Brain microvascular endothelial cell (primary cell): ENCODE data around the gene BCLAF3.

Experiments
- DNase-seq: peaks from one replicate; pipeline ENCODE4 v3.0.0-alpha.2; 2020
- H3K27ac ChIP-seq: fragments of 250-450 bp; sonication (Bioruptor Pico); 2 replicates; pipeline ENCODE4 v1.5.1; 2020; ENCODE audit warnings: mild to moderate bottlenecking, moderate library complexity
- H3K27me3 ChIP-seq: fragments of 250-450 bp; sonication (Bioruptor Pico); replicated peaks from 2 replicates; pipeline ENCODE4 v1.5.1; 2020; ENCODE audit warnings: mild to moderate bottlenecking
- H3K36me3 ChIP-seq: fragments of 250-450 bp; sonication (Bioruptor Pico); replicated peaks from 2 replicates; pipeline ENCODE4 v1.5.1; 2020; ENCODE audit warnings: mild to moderate bottlenecking
- H3K4me3 ChIP-seq: 2 replicates; pipeline ENCODE4 v1.5.1; 2011; ENCODE audit warnings: low read depth, mild to moderate bottlenecking, control low read depth, low read length, moderate library complexity
- in situ Hi-C: cut with HindIII; loops from 2 replicates; pipeline ENCODE4 v1.10.0; 2017; ENCODE audit warnings: low sequenced_read_pairs, low pct_ligation_motif_present
- TF ChIP-seq, protein P1 (sequence below): IDR thresholded peaks from 2 replicates; pipeline ENCODE4 v1.5.1; 2011; ENCODE audit warnings: low read depth, mild to moderate bottlenecking, moderate library complexity, low read length, control low read depth, inconsistent platforms; ENCODE audit errors: missing control alignments

Gene BCLAF3

DNA sequence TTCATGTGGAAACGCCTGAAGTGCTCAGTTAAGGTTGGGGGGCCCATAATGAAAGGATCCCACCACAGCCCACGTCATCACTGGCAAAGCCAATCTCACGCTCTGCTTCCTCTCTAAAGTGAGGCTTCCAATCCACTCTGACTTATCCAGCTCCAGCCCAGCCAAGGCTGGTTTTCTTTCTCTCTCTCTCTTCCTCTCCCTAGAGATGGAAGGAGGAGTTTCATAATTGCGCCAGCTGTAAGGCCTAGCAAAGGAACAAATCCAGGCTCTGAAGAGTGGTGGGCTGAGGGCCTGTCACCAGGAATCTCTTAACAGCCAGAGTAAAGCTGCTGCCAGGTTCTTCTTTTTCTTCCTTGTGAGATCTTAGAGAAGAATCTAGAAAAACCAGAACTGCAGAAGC lies 20.7 kb upstream of the BCLAF3 start:
- no peak for DNase-seq
- TF ChIP-seq, protein P1, sequence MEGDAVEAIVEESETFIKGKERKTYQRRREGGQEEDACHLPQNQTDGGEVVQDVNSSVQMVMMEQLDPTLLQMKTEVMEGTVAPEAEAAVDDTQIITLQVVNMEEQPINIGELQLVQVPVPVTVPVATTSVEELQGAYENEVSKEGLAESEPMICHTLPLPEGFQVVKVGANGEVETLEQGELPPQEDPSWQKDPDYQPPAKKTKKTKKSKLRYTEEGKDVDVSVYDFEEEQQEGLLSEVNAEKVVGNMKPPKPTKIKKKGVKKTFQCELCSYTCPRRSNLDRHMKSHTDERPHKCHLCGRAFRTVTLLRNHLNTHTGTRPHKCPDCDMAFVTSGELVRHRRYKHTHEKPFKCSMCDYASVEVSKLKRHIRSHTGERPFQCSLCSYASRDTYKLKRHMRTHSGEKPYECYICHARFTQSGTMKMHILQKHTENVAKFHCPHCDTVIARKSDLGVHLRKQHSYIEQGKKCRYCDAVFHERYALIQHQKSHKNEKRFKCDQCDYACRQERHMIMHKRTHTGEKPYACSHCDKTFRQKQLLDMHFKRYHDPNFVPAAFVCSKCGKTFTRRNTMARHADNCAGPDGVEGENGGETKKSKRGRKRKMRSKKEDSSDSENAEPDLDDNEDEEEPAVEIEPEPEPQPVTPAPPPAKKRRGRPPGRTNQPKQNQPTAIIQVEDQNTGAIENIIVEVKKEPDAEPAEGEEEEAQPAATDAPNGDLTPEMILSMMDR, result no peak
- Histone ChIP-seq H3K36me3 (no peaks in the 10 kb centered on the region), H3K27ac (no peak overlapping the region), H3K27me3 (no peaks in the 10 kb centered on the region), H3K4me3 (no peak overlapping the region)
- in situ Hi-C loops, result no loop called here

DNA sequence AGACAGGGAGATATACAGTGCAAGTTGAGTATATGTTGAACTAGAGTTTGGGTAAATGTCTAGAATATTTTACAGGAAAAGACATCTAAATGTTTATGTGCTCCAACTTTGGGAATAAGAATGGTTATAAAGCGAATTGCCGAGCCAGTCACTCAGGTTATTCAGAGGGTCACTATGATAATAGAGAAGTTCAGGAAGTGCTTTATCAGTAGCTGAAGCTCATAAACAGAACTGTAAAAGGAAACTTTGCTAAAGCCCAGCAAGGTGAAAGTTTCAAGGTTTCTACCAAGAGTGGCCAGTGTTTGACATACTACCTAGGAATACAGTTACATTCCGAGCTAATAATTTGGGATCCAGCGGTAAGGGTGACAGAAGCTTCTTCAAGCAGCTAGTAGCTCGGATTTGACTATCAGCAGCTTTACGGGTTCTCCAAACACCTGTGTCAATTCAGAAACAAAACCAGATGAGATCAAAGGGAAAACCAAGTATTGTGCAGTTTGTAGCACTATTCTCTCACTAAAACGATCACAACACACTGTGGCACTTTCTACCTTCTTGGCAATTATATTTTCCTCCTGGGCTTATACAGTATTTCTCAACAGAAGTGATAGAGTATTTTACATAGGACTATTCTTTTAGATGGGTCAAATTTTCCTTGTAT lies 17.2 kb upstream of the BCLAF3 start:
- Histone ChIP-seq H3K4me3 (no peak overlapping the region), H3K36me3 (no peaks in the 10 kb centered on the region), H3K27me3 (no peaks in the 10 kb centered on the region), H3K27ac (no peak overlapping the region)
- TF ChIP-seq, protein P1, result no peak
- in situ Hi-C loops, result no loop called here
- no peak for DNase-seq

DNA sequence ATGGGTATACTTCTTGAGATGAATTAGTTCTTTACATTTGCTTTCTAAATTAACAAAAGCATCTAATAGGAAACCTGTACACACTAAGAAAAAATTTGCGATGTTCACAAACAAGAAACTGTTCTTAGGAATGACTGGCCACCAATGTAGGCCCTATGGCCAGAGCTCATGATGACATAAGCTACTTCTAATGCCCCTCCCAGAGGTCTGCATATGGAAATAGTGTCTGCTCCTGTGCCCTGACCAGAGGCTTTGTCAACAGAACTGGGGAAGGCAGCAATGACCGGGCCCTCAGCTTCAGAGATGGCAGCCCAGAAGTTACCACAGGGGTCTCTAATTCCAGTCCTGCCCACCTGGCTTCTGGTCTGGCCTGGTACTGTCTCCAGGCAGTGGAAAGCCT lies 15.0 kb upstream of the BCLAF3 start:
- TF ChIP-seq, protein P1, result no peak
- Histone ChIP-seq H3K4me3 (no peak overlapping the region), H3K27ac (no peak overlapping the region), H3K36me3 (no peaks in the 10 kb centered on the region), H3K27me3 (no peaks in the 10 kb centered on the region)
- no peak for DNase-seq
- in situ Hi-C loops, result no loop called here

DNA sequence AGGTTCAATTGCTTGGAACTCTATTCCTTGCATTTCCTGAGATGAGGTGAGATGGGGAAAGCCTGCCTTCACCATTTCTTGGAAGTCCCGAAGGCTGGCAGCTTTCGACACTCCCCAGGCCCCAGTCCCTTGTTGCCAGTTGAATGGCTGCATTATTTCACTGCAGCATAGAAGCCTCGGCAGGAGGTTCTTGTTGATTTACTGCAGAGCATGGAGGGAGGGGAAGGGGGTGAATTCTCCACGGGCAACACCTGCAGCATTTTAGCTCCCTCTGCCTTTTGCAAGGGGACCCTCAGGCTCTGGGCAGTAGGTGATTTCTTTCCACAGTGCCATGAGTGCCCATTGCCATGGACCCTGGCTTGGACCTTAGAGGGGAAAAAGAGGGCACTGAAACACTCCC lies 10.7 kb upstream of the BCLAF3 start:
- H3K36me3 ChIP-seq, result no peaks in the 10 kb centered on the region
- no peak overlapping the region for H3K4me3 ChIP-seq
- H3K27me3 ChIP-seq, result no peaks in the 10 kb centered on the region
- no peak for DNase-seq
- H3K27ac ChIP-seq, result no peak overlapping the region
- in situ Hi-C loops, result no loop called here
- TF ChIP-seq, protein P1, result no peak

DNA sequence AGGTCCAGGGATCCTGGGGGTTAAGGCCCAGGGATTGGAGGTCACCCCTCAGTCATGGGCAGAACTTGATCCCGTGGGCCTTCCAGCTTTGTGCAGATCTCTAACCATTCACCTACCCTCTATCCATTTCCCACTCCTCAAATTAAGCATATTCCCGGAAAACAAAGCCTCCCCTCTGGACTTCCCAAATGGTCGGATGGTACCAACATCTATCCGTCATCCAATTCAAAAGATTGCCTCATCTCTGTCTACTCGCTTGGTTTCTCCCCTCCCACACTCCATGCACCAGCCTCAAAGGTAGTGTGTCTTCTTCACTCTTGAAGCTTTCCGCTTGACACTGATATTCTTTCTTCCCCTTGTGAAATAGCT lies 473 bp upstream of the BCLAF3 start:
- no peak for DNase-seq
- TF ChIP-seq, protein P1, result no peak
- Histone ChIP-seq H3K4me3 (peak overlapping the region; percentile 35), H3K27ac (no peak overlapping the region), H3K36me3 (no peaks in the 10 kb centered on the region), H3K27me3 (no peaks in the 10 kb centered on the region)
- in situ Hi-C loops, result no loop called here

DNA sequence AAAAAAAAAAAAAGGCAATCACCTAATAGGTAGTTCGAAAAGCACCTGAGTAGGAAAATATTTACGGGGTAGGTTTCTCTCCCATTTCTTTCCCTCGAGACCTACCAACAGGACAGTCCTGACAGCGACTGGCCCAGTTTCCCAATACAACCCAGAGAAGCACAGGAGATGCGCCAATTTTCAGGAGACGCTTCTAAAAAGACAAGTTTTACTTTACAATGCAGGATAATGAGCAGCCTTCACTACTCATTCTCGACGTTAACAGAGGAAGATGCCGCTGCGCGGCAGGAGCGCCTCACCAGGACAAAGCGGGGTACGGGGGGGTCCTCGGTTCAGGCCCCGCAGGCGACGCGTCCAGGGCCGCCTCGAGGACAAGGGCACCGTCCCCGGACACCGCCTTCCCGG lies 708 bp downstream of the BCLAF3 start:
- H3K27me3 ChIP-seq, result no peaks in the 10 kb centered on the region
- no peak for DNase-seq
- TF ChIP-seq, protein P1, result no peak
- in situ Hi-C loops, result no loop called here
- H3K4me3 ChIP-seq, result peak overlapping the region; percentile 67
- no peak overlapping the region for H3K27ac ChIP-seq
- H3K36me3 ChIP-seq, result no peaks in the 10 kb centered on the region
